Nephron progenitor cell (in vitro differentiated cells): ENCODE measurements around the gene PAX8.

ENCODE experiments used
- DNase-seq: peaks from one replicate; pipeline ENCODE4 v3.0.0; 2021
- H3K27ac Mint-ChIP-seq: 2 replicates; pipeline ENCODE4 v1.8.0; 2021; ENCODE audit warnings: mild to moderate bottlenecking, moderate library complexity, mixed read lengths
- H3K27me3 Mint-ChIP-seq: 2 replicates; pipeline ENCODE4 v1.8.0; 2021; ENCODE audit warnings: mild to moderate bottlenecking, low read depth, mixed read lengths; ENCODE audit not compliant: poor library complexity
- H3K36me3 Mint-ChIP-seq: 2 replicates; pipeline ENCODE4 v1.8.0; 2021; ENCODE audit warnings: low read depth, mixed read lengths
- H3K4me1 Mint-ChIP-seq: 2 replicates; pipeline ENCODE4 v1.8.0; 2021; ENCODE audit warnings: mixed read lengths
- H3K4me3 Mint-ChIP-seq: 2 replicates; pipeline ENCODE4 v1.8.0; 2021; ENCODE audit warnings: mild to moderate bottlenecking, moderate library complexity, mixed read lengths
- H3K9me3 Mint-ChIP-seq: 2 replicates; pipeline ENCODE4 v1.8.0; 2021; ENCODE audit warnings: mild to moderate bottlenecking, moderate library complexity, mixed read lengths
- TF ChIP-seq, protein P1 (sequence below): fragments of 200-600 bp; sonication (generic); IDR thresholded peaks from 2 replicates; pipeline ENCODE4 v1.5.0; 2021; ENCODE audit warnings: antibody characterized with exemption

PAX8 gene

DNA sequence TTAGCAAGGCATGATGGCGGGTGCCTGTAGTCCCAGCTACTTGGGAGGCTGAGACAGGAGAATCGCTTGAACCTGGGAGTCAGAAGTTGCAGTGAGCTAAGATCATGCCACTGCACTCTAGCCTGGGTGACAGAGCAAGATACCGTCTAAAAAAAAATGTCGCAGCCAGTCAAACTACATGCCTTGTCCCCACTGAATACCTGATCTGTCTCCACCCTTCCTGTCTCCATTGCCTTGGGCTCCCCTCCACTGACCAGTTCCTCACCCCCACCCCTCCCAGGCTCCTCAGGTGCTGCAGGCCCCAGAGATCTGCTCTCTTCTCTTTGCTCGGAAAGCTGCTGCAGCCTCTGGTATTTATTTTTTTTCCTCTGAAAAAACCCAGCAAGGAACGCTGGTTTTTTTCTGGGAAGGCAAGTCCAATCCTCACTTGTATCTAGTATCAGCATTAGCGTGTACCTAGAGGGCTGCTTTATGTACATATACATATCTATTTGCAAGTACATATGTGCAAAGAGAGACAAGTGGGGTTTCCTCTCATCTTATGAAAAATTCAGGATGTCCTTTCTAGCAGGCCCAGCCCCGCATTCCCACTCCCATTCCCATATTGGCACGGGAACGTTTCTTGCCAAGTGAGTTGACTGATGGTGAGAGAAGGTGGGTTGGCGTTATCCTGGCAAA is 100.5 kb downstream of the PAX8 start:
- Mint-ChIP-seq H3K27me3 (peaks cover 11% of the 10 kb centered on the region), H3K4me3 (no peak overlapping the region), H3K9me3 (no peaks in the 10 kb centered on the region), H3K4me1 (peaks cover 39% of the 10 kb centered on the region), H3K36me3 (no peaks in the 10 kb centered on the region), H3K27ac (no peak overlapping the region)
- no peak for DNase-seq
- TF ChIP-seq, protein P1, sequence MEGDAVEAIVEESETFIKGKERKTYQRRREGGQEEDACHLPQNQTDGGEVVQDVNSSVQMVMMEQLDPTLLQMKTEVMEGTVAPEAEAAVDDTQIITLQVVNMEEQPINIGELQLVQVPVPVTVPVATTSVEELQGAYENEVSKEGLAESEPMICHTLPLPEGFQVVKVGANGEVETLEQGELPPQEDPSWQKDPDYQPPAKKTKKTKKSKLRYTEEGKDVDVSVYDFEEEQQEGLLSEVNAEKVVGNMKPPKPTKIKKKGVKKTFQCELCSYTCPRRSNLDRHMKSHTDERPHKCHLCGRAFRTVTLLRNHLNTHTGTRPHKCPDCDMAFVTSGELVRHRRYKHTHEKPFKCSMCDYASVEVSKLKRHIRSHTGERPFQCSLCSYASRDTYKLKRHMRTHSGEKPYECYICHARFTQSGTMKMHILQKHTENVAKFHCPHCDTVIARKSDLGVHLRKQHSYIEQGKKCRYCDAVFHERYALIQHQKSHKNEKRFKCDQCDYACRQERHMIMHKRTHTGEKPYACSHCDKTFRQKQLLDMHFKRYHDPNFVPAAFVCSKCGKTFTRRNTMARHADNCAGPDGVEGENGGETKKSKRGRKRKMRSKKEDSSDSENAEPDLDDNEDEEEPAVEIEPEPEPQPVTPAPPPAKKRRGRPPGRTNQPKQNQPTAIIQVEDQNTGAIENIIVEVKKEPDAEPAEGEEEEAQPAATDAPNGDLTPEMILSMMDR = no peak

DNA sequence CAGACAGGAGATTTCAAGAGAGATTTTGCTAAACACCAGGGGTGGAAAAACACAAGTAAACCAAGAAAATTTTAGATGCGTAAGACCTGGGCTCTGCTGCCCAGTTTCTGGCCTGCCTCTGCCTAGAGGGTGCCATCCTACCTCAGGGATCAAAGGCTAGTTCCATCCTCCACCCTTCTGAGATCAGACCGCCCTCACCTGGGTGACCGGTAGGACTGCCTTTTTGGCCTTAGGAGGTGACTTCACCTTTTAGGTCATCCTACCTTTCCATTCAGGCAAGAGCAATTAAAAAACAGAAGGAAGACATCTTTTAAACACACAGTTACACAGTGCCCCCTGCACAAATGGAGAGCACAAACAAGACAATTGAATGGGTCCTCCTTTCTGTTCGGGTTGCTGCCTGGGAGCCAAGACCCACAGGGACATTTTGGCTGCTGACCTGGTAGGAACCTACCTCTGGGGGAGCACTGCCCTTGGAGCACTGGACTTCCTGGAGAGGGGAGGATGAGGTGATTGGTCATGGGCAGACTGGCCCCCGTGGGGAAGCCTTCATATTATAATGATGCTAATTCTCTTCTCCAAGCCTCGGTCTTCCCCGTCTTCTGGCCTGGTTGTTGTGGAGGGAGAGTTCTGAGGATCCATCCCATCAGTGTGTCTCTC is 101.9 kb downstream of the PAX8 start:
- peaks cover 39% of the 10 kb centered on the region for H3K4me1 Mint-ChIP-seq
- H3K36me3 Mint-ChIP-seq = no peaks in the 10 kb centered on the region
- no peak for DNase-seq
- no peak overlapping the region for H3K4me3 Mint-ChIP-seq
- TF ChIP-seq, protein P1 = no peak
- H3K27ac Mint-ChIP-seq = no peak overlapping the region
- peaks cover 6% of the 10 kb centered on the region for H3K27me3 Mint-ChIP-seq
- no peaks in the 10 kb centered on the region for H3K9me3 Mint-ChIP-seq

DNA sequence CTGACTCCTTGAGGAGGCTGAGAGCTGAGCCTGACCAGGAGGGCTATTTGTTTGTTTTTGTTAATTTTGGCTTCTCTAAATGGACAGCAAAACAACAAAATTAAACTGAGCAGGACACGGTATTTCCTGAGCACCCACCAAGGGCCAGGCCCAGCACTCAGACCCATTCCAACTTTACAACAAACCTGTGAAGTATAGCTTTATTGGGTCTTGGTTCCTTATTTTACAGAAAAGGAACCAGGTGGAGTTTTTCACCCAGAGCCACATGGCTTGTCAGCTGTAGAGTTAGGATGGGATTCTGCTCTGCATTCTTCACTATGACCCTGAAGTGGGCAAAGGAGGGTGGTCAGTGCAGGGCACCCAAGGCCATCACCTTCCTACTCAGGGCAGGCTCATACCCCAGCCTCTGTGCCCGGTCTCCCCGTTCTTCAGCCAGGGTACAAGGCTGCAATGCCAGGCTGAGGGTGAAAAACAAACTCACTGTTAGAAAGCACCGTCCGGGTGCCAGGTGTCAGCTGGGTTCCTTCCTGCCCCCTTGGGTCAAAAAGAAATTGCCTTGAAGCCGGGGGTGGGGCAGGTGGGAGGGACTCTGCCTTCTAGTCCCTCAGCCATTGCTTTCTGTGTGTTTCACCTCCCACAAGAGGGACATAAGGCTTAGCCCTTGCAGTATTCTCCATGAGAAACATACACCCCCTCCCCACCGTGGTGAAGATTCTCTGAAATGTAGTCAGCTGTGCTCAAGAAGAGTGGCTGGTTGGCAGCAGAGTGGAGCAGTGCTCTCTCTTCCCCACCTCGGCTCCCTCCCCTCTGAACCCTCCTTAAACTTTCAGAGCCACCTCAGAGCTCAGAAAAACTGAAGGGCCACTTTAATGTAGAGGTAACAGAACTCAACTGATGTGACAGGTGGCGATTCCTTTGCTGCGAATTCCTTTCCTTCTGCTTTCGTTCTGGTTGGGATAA is 102.7 kb downstream of the PAX8 start:
- Mint-ChIP-seq H3K27ac (no peak overlapping the region), H3K36me3 (no peaks in the 10 kb centered on the region), H3K4me1 (peaks cover 35% of the 10 kb centered on the region), H3K4me3 (no peak overlapping the region), H3K9me3 (no peaks in the 10 kb centered on the region), H3K27me3 (peaks cover 4% of the 10 kb centered on the region)
- DNase-seq = no peak
- TF ChIP-seq, protein P1 = no peak

DNA sequence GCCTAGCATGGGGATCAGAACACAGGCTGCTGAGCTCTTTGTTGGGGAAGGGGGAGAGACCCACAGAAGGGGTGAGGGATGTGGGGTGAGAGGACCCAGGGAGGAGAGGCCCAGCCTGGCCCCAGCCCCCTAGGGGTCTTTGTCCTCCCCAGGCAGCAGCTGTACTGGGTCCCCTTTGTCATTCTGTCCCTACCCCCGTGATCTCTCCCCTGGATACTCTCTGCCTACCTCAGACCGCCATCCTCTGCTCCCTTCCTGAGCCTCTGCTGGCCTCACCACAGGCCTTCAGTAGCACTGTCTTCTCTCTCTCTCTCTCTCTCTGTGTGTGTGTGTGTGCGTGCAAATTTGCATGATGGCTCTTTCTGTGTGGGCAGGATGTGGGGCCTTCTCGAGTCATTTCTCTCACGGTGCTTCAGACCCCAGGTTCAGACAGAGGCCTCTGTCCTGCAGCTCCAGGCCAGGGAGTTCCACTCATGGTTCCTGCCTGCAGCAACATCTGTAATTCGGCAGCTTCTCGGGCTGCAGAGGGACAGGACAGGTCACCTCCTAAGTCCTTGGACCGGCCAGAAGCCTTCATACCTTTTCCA is 103.6 kb downstream of the PAX8 start:
- no peak for DNase-seq
- no peaks in the 10 kb centered on the region for H3K36me3 Mint-ChIP-seq
- no peak overlapping the region for H3K27ac Mint-ChIP-seq
- TF ChIP-seq, protein P1 = no peak
- H3K27me3 Mint-ChIP-seq = peaks cover 4% of the 10 kb centered on the region
- H3K9me3 Mint-ChIP-seq = no peaks in the 10 kb centered on the region
- no peak overlapping the region for H3K4me3 Mint-ChIP-seq
- H3K4me1 Mint-ChIP-seq = peaks cover 26% of the 10 kb centered on the region

DNA sequence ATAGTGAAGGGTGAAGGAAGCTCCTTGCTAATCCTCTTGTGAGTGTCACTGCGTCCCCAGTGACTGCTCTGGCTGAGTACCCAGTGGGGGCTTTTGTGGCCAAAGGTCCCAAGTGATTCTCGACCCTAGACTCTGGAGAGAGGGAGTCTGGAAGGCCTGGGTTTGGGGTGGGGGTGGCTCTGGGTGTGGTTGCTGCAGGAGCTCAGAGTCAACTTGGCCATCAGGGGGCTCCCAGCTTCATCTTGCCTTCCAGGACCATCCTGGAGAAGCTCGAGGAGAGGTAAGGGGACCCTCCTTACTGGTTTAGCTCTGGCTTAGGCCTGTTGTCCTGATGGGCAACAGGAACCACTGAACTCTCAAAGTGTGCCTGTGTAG is 104.4 kb downstream of the PAX8 start:
- H3K36me3 Mint-ChIP-seq = no peaks in the 10 kb centered on the region
- no peak overlapping the region for H3K27ac Mint-ChIP-seq
- H3K4me3 Mint-ChIP-seq = no peak overlapping the region
- DNase-seq = no peak
- TF ChIP-seq, protein P1 = no peak
- peaks cover 5% of the 10 kb centered on the region for H3K27me3 Mint-ChIP-seq
- peaks cover 24% of the 10 kb centered on the region for H3K4me1 Mint-ChIP-seq
- no peaks in the 10 kb centered on the region for H3K9me3 Mint-ChIP-seq
